Measurements from ENCODE around the gene CDC25C.
A peak's percentile ranks its signal among the peaks of the same experiment; 100 is the strongest.
"Not testable (repeated sequence)": the region's sequence is repeated elsewhere in the genome, so short reads cannot be mapped to it uniquely, and the experiment has no call there.

CDC25C gene

DNA sequence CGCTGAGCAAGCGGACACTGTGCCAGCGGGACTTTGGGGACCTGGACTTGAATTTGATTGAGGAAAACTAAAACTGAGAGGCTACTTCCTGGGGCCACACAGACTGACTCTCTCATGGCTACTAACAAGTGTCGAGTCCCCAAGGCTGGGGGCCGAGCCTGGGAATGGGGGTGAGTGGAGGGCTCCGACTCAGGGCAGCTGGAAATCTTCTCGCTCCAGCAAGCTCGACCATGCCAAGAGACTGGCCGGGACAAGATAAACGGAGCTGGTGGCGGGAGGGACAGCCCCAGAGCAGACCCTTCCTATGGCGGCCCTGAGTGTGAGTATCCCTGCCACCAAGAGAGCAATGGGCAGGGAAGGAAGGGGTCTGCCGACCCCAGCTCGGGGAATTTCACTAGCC lies 15.3 kb upstream of the CDC25C start:
- DNase-seq (ENCODE audit: low spot score), result no peak

DNA sequence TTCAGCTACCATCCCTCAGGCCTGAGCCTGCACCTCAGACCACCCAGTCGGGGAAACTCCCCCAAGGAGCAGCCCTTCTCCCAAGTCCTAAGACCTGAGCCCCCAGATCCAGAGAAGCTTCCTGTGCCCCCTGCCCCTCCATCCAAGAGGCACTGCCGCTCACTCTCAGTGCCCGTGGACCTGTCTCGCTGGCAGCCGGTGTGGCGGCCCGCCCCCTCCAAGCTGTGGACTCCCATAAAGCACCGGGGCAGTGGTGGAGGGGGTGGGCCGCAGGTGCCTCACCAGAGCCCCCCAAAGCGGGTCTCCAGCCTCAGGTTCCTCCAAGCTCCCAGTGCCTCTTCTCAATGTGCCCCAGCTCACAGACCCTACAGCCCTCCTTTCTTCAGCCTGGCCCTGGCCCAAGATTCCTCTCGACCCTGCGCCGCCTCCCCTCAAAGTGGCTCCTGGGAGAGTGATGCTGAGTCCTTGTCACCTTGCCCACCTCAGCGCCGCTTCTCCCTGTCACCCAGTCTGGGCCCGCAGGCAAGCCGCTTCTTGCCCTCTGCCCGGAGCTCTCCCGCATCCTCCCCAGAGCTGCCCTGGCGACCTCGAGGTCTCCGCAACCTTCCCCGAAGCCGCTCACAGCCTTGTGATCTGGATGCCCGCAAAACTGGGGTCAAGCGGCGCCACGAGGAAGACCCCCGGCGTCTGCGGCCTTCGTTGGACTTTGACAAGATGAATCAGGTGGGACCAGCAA lies 13.5 kb upstream of the CDC25C start:
- no peak for DNase-seq (ENCODE audit: low spot score)

DNA sequence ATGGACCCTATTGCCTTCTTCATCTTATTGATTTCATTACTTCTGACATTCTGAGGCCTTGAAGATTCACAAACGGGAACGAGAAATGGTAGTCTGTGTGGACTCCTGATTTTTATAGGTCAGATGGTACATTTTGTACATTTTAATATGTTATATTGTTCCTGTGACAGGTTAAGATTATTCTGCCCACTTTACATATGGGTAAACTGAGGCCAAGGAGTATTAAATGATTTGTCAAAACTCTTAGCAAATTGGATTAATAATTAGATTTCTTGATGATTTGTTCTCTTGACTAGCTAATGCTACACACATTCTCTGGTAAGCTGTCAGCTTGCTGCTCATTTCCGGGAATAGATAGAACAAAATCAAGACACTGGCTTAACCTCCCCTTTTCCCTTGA lies 8.4 kb upstream of the CDC25C start:
- no peak for DNase-seq (ENCODE audit: low spot score)

DNA sequence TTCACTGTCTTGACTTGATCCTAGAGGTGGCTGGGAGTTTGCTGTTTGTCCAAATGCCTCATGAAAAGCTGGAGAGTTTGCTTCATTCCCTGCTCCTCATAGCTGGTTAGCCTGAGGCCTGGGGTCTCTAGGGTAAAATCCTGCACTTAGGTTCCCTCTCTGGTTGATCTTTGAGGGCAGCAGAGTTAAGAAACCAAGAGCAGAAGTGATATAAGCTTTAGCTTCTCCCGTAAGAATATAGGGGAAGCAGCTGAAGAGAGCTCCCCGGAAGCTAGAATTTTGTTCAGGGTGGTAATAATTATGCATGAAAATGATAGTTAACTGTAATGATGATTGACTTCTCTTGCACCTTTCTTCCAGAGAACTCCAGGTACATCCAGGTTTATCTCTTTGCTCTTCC lies 7.9 kb upstream of the CDC25C start:
- no peak for DNase-seq (ENCODE audit: low spot score)

DNA sequence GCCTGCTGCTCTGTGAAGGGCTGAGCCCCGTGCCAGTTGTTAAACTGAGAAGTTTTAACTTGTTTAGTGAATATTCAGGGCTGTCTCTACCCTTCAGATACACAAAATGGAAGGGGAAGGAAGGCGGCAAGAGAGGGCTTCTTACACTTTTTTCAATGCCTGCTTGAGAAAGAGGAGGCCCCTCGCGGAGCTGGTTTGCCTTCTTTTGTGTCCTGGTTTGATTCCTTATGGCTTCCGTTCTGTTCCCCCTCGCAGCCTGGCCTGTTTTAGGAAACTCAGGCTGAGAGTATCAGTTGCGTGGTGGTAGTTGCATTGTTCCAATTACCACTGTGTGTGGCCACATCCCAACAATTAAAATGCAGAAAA lies 7.5 kb upstream of the CDC25C start:
- peak; percentile 8 for DNase-seq (ENCODE audit: low spot score)

DNA sequence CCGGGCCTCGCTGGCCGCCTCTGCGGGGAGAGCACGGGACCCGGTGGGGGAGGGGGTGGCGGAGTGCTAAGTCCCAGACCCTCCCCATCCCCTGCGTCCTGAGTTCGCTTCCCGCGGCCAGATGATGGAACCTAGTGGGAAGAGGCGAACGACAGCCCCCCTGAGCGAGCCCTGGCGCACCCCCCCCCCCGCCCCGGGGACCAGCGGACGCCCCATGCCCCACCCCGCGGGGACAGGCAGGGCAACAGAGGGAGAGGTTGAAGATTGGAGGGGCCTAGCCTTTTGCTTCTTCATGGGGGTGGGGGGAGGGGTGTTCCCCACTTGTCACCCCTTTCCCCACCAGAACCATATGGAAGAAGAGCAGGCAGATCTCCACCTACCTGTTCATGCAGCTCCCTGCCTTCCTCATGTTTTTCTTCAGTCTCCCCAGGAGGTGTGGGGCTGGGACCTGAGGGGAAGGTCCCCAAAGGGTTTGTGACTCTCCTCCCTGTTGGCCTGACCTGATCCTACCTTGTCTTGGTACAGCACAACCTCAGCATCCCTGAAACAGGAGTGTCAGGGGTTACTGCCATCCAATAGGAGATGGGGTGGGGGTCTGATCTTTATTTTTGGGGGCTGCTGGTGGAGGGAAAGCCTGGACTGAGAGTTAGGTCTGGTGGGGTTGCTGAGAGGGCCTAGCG lies 6.9 kb upstream of the CDC25C start:
- no peak for DNase-seq (ENCODE audit: low spot score)

DNA sequence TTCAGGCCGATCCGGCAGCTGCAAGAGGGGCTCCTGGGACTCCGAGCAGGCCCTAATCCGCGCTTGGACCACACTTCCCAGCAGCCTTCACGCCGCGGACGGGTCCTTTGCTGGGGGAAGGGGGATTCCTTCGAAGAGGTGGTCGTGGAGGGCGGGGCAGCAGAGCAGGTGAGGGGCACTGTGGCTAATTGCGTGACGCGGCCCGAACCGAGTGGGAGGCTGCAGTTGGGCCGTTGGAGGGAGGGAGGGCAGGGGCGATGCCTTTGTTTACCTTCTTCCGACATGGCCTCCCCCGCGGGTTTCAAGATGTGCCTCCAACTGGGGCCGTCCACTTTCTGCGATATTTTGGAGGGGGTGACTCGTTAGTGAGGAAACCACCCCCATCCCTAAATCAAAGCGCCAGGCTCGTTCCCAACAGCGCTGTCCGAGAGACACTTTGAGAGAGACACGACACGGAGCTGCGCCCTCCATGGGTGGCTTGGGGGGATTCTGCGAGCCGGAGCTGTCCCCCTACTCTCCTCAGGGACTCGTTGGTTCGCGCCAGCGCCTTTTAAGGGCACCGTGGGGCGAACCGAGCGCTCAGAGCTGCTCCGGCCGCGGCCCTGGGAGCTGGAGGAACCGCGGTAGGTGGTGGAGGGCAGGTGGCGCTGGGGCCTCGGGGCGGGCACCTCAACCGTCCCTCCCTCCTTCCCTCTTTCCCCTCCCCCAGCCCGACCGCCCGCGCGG lies 6.2 kb upstream of the CDC25C start, which contains the start of gene FAM53C:
FAM53C (plus strand) TSS at position 582 of the 726 bp plus-strand sequence. CDS start 3,070 bp downstream, outside the sequence.
- peak; percentile 89 for DNase-seq (ENCODE audit: low spot score)

DNA sequence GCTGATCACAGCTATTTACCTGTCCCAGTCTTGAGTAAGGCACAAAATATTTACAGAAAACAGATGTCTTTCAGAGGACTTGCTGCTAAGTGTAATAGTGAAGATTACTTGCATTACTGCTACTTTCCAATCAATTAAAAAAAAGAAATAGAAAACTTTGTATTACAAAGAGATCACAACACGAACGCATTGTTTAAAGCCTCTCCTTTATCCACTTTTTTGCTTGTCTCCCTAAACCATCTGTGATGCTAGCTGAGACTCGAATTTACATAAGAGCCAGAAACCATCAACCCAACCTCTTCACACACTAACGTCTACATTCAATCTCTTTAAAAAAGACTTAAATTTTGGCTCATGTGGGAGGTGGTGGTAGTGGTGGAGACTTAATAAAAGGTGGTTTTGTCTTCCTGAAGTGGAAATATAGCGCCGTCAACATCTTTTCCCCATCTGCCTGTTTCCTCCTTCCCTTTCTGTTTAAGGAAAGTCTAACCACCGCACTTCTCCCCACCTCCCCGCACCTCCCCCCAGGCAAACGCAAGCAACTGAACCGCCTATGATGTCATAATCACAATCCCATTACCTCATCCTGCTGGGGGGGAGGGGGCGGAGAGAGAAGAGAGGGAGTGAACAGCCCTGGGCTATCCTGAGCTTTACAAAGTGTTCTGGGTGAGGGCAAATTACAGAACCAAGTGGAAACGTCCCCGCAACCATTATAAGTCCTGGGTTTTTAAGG lies 5.5 kb upstream of the CDC25C start:
- DNase-seq (ENCODE audit: low spot score), result peak; percentile 72

DNA sequence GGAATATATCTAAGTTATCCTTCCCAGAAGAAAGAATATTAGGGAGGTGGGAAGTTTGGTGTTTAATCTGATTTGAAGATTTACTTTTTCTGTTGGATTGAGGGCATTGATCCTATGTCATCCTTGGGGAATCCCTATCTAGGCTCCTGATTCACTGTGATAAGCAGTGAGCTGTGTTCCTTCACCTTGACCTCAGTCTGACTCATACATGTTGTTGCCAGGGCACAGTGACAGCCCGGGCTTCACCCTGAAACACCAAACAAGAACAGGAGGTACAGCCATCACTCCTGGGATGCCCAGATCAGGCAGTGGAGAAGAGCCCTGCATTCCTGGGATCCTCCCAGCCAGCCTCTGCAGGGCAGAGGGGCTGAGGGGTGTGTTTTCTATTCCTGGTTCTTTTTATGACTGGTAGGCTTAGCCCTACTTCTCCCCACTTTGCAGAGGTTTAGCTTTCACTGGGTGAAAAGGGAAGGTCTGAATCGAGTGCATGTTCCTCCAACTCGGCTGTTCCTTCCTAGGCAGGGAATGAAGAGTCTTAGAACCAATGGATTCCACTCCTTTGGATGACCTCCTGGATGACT lies 3.4 kb upstream of the CDC25C start:
- DNase-seq (ENCODE audit: low spot score), result no peak

DNA sequence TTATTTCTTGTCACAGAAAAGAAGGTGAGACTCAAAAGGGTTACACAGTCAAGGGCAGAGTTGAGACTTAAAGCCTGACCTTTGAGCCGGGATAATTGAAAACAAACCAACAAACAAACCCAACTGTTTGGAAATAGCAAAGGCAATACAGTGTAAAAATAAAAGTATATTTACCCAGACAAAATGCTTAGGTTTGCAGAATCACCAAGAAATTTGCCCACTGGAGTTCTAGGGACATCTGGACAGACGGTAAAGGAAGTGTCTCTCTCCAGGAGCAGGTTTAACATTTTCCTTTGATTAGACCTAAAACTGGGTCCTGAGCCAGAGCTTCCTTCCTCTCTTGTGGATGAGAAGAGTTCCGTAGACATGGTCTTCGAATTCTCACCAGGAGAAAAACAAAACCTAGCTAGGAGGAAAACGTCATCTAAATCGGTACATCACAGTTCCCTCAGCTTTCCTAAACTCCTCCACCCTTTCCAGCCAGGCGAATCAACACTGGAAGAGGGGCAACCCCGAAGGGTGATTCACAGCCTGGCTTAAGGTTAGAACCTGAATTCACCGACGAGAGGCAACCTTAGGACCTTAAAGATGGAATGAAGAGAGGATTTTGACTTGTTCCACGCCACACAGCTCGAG lies 673 bp downstream of the CDC25C start:
- DNase-seq (ENCODE audit: low spot score), result peak; percentile 6

DNA sequence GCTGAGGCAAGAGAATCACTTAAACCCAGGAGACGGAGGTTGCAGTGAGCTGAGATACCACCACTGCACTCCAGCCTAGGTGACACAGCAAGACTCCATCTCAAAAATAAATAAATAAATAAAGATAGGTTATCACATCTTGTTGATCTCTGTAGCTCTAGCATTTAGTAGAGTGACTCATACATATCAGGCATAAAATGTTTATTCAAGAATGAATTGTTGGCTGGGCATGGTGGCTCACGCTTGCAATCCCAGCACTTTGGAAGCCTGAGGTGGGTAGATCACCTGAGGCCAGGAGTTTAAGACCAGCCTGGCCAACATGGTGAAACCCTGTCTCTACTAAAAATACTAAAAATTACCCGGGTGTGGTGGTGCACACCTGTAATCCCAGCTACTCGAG lies 13.4 kb downstream of the CDC25C start:
- DNase-seq (ENCODE audit: low spot score), result not testable (repeated sequence)

DNA sequence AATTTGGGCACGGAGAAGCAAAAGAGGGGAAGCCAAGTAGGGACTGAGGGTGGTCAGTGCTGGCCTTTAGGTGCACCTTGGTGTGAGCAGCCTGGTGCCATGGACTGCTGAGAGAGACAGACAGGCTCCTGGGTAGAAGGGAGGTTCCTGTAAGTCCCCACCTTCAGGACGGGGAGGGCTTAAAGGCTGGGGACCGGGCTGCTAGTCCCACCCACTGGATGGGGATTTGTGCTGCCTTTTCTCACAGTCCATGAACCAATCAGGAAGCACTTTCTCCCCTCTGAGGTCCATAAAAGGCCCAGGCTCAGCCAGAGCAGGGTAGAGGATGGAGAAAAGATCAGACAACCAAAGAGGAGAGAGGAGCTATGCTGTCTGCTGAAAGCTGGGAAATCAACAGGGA lies 15.2 kb downstream of the CDC25C start:
- DNase-seq (ENCODE audit: low spot score), result no peak

DNA sequence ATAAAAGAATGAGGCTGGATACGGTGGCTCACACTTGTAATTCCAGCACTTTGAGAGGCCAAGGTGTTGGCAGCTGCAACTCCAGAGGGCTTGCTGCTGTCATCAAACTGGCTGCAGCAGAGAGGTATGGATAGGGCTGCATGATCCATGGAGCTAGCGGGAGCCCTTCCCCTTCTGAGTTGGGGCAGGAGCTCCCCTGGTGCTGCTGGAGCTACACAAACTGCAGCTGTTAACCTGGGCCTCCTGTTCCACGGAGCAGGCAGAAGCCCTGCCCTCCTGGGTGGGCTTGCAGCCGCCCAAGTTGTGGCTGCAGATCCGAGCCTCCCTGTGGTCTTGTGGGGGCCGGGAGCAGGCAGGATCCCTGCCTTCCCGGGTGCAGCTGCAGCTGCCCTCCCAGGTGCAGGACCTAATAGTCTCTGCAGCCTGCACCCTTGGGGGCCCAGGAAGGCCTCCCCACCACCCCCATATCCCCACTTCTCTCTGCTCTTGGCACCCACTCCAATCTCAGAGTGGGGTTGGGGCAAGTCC lies 15.8 kb downstream of the CDC25C start:
- DNase-seq (ENCODE audit: low spot score), result no peak

DNA sequence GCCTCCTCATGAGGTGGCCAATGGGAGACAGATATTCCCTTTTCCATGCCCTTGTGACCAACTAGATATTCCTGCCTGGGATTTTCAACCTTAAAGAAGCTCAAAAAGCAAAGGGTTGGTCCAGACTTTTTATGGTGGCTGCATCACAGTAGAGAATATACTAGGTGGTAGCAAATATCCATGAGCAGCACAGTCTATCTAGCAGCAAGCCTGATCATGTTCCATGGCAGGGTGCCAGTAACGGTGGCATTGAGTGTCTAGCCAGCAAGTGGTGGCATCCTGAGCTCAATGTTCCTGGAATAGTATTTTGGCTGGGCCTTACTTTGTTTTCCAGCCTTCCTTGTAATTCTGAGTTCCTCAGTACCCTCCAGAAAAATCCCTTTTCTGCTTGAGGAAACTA lies 25.8 kb downstream of the CDC25C start:
- no peak for DNase-seq (ENCODE audit: low spot score)

DNA sequence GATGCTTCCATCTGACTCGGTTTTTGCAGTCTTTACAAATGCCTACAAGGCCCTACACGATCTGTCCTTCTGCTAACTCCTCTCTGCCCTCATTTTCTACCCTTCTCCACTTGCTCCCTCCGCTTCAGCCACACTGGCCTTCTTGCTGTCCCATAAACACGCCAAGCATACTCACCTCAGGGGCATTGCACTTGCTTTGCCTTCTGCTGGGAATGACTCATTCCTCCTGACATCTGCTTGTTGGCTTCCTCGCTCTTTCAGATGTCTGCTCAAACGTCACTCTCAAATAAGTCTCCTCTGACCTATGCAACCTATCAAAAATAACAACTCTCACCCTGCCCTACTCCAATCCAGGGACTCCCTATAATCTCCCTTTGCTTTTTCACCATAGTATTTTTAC lies 28.2 kb downstream of the CDC25C start:
- DNase-seq (ENCODE audit: low spot score), result peak; percentile 31

DNA sequence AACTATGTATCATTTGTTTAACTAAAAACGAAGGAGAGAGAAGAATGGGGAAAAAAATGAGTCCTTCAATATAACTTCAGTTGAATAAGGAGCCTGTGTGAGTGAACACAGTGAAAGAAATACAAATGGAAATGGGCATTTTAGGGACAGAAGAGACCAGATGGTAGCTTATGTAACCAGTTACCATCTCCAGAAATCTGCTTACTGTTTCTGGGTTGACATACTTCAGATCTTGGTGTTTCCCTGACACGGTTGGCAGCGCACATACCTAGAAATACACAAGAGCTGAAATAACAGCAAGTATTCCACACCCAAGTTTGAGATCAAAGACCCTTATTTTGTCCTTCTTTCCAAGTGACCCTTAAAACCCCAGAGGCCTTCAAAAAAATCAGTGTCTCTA lies 42.3 kb downstream of the CDC25C start:
- DNase-seq (ENCODE audit: low spot score), result no peak

DNA sequence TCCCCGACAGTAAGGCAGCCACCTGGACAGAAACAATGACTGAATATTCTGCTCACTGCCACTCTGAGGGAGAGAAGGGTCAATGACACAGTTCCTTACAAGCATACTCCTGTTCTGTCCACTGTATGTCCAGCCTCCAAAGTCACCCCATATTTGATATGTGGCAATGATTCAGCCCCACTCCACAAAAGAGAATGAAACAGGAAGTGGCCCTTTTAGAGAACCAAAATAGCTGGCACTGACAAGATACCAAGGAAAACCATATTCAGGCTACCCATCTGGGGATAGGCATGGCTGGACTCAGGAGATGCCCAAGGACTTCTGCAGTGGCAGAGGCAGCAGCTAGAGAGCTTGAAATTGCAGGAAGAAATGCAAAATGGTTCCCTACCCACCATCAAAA lies 44.4 kb downstream of the CDC25C start:
- DNase-seq (ENCODE audit: low spot score), result no peak

DNA sequence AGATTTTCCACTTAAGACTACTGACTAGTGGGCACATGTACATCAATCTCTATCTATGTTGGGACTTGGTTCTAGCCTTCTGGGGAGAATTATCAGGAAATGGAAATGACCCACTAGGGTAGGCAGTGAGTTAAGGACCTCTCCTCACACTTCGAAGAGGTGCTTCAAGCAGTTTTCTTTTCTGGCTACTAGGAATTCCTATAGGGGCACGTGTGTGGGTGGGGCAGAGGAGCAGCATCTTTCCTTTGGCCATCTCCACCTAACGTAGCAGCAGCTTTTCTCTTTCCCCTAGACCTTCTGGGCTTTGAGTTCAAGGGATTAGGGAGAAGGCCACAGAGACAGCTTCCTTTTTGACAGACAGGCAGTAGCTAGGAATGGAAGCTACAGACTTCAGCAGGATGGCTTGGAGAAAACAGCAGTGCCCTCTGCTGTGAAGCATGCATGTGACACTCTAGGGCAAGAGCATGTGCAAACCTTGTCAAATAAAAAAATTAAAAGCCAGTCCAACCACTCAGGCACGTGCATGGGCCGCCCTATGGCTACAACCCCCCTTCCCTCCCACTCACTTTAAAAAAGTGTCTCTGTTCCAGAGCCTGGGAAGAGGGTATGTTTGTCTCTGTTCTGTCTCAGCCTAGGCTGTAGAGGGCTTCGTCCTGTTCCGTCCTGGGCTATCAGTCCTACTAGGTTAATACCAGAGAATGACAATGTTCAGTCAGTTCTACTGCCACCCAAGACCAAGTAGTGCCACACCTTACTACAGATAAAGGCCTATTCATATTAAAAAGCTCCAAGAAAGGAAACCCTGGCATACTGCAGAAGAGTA lies 48.5 kb downstream of the CDC25C start:
- peak; percentile 75 for DNase-seq (ENCODE audit: low spot score)

DNA sequence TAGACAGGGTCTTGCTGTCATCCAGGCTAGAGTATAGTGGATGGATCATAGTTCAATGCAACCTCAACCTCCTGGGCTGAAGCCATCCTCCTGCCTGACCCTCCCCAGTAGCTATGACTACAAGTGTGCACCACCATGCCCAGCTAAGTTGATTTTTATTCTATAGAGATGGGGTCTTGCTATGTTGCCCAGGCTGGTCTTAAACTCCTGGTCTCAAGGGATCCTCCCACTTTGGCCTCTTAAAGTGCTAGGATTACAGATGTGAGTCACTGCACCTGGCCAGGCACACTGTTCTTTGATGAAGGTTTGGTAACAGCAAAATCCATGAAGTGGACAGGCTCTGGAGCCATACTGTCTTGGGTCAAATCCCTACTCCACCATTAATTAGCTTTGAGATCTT lies 50.7 kb downstream of the CDC25C start:
- DNase-seq (ENCODE audit: low spot score), result no peak

DNA sequence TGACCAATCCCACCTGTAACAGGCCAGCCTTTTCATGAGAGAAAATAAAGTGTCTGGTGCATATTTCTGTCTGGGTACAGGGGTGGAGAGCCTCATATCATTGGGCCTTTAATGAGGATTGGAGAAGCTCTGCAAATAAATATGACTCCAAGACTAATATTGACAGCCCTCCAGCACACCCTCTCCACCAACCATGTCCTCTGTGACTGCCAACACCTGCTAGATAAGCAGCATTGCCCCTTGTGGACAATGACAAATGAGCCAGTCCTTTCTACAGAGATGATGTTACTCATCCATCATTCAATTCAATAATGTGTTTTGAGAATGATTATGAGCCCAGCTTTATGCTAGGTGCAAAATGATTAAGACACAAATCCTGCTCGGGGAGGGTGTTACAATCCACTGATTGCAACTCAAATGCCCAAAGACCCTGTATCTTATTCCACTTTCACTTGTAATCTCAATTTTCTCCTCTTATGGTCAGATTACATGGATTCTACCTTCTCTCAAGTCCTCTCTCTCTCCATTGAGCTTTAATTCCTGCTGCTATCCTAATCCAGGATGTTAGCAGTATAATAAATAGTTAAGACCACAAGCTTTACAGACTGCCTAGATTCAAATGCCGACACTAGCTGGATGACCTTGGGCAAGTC lies 55.1 kb downstream of the CDC25C start:
- DNase-seq (ENCODE audit: low spot score), result no peak

All from AG08395 (cell line).